Measurements from ENCODE around the gene SFMBT2.

- TF ChIP-seq CTCF (IDR thresholded peaks at IDR 0.05) = no peak
- TF ChIP-seq POLR2AphosphoS5 (IDR thresholded peaks at IDR 0.05; ENCODE audit: low read depth, low read length) = no peak
- no peak for TF ChIP-seq SIN3A (IDR thresholded peaks at IDR 0.05; ENCODE audit: borderline replicate concordance, insufficient read depth, low read depth, low read length)
These were observed 28.9 kb upstream of the SFMBT2 start for GRCh38 chr10:7439696-7440095.

All from Panc1 (cell line).